ENCODE measurements around the gene NLK. TPM values are rescaled to one million over a fixed set of nuclear protein-coding genes. Genes with fewer than 3 reads are reported as not detected.

The NLK gene
- total RNA-seq (18.8 TPM), polyA plus RNA-seq (23.5 TPM)
- long read RNA-seq, donor 1, full-length matches to known transcripts: 2 of 2 reads
- long read RNA-seq, donor 1, partial matches to known transcripts: 0 of 2 reads
- long read RNA-seq, donor 1, other reads (novel, unspliced or antisense): 0 of 2 reads
- long read RNA-seq, donor 2: 0 reads
- long read RNA-seq, donor 3, full-length matches to known transcripts: 9 of 9 reads
- long read RNA-seq, donor 3, partial matches to known transcripts: 0 of 9 reads
- long read RNA-seq, donor 3, other reads (novel, unspliced or antisense): 0 of 9 reads
- long read RNA-seq, donor 4, full-length matches to known transcripts: 3 of 3 reads
- long read RNA-seq, donor 4, partial matches to known transcripts: 0 of 3 reads
- long read RNA-seq, donor 4, other reads (novel, unspliced or antisense): 0 of 3 reads
- long read RNA-seq, donor 5, full-length matches to known transcripts: 6 of 6 reads
- long read RNA-seq, donor 5, partial matches to known transcripts: 0 of 6 reads
- long read RNA-seq, donor 5, other reads (novel, unspliced or antisense): 0 of 6 reads
- long read RNA-seq, donor 6, full-length matches to known transcripts: 3 of 3 reads
- long read RNA-seq, donor 6, partial matches to known transcripts: 0 of 3 reads
- long read RNA-seq, donor 6, other reads (novel, unspliced or antisense): 0 of 3 reads
- long read RNA-seq, donor 7, full-length matches to known transcripts: 5 of 5 reads
- long read RNA-seq, donor 7, partial matches to known transcripts: 0 of 5 reads
- long read RNA-seq, donor 7, other reads (novel, unspliced or antisense): 0 of 5 reads
- long read RNA-seq, donor 8, partial matches to known transcripts: 6 of 6 reads
- long read RNA-seq, donor 8, other reads (novel, unspliced or antisense): 0 of 6 reads
- long read RNA-seq, donor 9, full-length matches to known transcripts: 3 of 3 reads
- long read RNA-seq, donor 9, partial matches to known transcripts: 0 of 3 reads
- long read RNA-seq, donor 9, other reads (novel, unspliced or antisense): 0 of 3 reads
- long read RNA-seq, donor 10, partial matches to known transcripts: 8 of 10 reads
- long read RNA-seq, donor 10, other reads (novel, unspliced or antisense): 0 of 10 reads

DNA sequence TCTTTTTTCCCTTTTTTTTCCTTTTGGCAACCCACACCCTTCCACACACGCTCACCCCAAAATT is at the start of gene NLK:
NLK (plus strand) TSS at position 21 of the 64 bp plus-strand sequence. CDS start 197 bp downstream, outside the sequence.
- Histone ChIP-seq H3K4me3 (ENCODE audit: low read length in 2 of 2) (peak within 1 kb of the TSS; percentile 90), H3K4me1 (ENCODE audit: control insufficient read depth in 2 of 2, insufficient read depth in 2 of 2, low read length in 2 of 2) (peaks cover 20 to 24% of the 10 kb centered on the region in 2 donors), H3K27ac (ENCODE audit: low read depth in 1 of 2, low read length in 1 of 2) (peak within 1 kb of the TSS; percentile 56 to 73), H3K36me3 (ENCODE audit: control insufficient read depth in 2 of 2, insufficient read depth in 2 of 2, low read length in 1 of 2) (peaks cover 0 to 3% of the 10 kb centered on the region in 2 donors), H3K27me3 (ENCODE audit: control insufficient read depth in 2 of 2, insufficient read depth in 1 of 2, low read length in 1 of 2) (no peaks in the 10 kb centered on the region), H3K9me3 (ENCODE audit: control insufficient read depth in 2 of 2, insufficient read depth in 1 of 2, low read length in 1 of 2) (no peaks in the 10 kb centered on the region)
- no peak for DNase-seq (ENCODE audit: low read depth in 6 of 9, low spot score in 9 of 9)
- WGBS: 100% methylated on average over 1 of the region's 1 CpG

DNA sequence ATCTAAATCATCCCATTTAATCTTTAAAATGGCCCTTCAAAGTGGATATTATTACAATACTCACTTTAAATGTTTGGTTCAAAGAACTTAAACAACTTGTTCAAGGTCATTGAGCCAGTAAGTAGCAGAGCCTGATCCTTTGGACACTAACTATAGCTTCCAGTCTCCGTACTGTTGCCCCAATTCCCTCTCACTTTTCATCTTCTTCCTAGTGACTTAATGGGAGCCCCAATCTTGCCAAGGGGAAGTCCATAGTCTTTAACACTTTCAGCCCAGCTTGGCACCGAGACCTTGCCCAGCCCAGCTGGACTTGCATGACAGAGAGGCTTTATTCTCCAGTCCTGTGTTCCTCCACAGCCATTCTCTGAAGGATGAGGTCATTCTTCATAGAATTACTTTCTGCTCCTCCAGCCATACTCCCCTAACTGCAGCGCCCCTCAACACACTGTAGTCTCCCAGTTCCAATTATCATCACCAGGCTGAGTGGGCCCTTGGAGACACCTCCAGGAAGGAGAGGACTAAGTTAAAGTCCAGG is 49.2 kb upstream of the NLK start:
- H3K27me3 ChIP-seq (ENCODE audit: control insufficient read depth in 2 of 2, insufficient read depth in 1 of 2, low read length in 1 of 2): peaks cover 0 to 2% of the 10 kb centered on the region in 2 donors
- H3K36me3 ChIP-seq (ENCODE audit: control insufficient read depth in 2 of 2, insufficient read depth in 2 of 2, low read length in 1 of 2): no peaks in the 10 kb centered on the region
- no peaks in the 10 kb centered on the region for H3K4me1 ChIP-seq (ENCODE audit: control insufficient read depth in 2 of 2, insufficient read depth in 2 of 2, low read length in 2 of 2)
- DNase-seq (ENCODE audit: low read depth in 6 of 9, low spot score in 9 of 9): no peak
- no peak overlapping the region for H3K4me3 ChIP-seq (ENCODE audit: low read length in 2 of 2)
- no peak overlapping the region for H3K27ac ChIP-seq (ENCODE audit: low read depth in 1 of 2, low read length in 1 of 2)
- H3K9me3 ChIP-seq (ENCODE audit: control insufficient read depth in 2 of 2, insufficient read depth in 1 of 2, low read length in 1 of 2): no peaks in the 10 kb centered on the region
- 96% methylated on average over 3 of the region's 3 CpGs for WGBS

DNA sequence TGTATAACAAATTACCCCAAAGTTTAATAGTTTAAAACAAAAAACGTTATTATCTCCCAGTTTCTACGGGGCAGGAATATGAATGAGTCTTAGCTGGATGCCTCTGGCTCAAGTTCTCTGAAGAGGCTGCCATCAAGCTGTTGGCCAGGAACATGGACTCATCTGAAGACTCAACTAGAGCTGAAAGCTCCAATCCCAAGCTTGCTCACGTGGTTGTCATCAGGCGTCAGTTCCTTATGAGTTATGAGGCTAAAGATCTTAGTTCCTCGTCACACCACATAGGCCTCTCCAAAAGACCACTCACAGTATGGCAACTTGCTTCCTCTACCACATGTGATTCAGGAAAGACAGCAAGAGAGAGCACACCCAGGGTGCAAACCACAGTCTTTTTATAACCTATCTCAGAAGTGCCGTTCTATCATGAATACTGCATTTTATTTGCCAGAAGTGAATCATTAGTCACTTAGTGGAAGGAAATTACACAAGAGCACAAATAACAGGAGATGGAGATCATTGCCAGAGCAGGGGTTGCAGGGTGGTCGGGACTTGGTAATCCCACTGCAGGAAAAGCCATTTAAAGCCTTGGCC is 48.7 kb upstream of the NLK start:
- DNase-seq (ENCODE audit: low read depth in 6 of 9, low spot score in 9 of 9): no peak
- Histone ChIP-seq H3K4me3 (ENCODE audit: low read length in 2 of 2) (no peak overlapping the region), H3K27ac (ENCODE audit: low read depth in 1 of 2, low read length in 1 of 2) (no peak overlapping the region), H3K27me3 (ENCODE audit: control insufficient read depth in 2 of 2, insufficient read depth in 1 of 2, low read length in 1 of 2) (peaks cover 0 to 2% of the 10 kb centered on the region in 2 donors), H3K4me1 (ENCODE audit: control insufficient read depth in 2 of 2, insufficient read depth in 2 of 2, low read length in 2 of 2) (no peaks in the 10 kb centered on the region), H3K9me3 (ENCODE audit: control insufficient read depth in 2 of 2, insufficient read depth in 1 of 2, low read length in 1 of 2) (no peaks in the 10 kb centered on the region), H3K36me3 (ENCODE audit: control insufficient read depth in 2 of 2, insufficient read depth in 2 of 2, low read length in 1 of 2) (no peaks in the 10 kb centered on the region)
- 75% methylated on average over 7 of the region's 7 CpGs for WGBS

GRCh38 chr17:27994586-27994985 is 47.9 kb upstream of the NLK start:
- Histone ChIP-seq H3K27me3 (ENCODE audit: control insufficient read depth in 2 of 2, insufficient read depth in 1 of 2, low read length in 1 of 2) (peaks cover 0 to 2% of the 10 kb centered on the region in 2 donors), H3K36me3 (ENCODE audit: control insufficient read depth in 2 of 2, insufficient read depth in 2 of 2, low read length in 1 of 2) (no peaks in the 10 kb centered on the region), H3K4me3 (ENCODE audit: low read length in 2 of 2) (no peak overlapping the region), H3K27ac (ENCODE audit: low read depth in 1 of 2, low read length in 1 of 2) (no peak overlapping the region), H3K4me1 (ENCODE audit: control insufficient read depth in 2 of 2, insufficient read depth in 2 of 2, low read length in 2 of 2) (no peaks in the 10 kb centered on the region), H3K9me3 (ENCODE audit: control insufficient read depth in 2 of 2, insufficient read depth in 1 of 2, low read length in 1 of 2) (no peaks in the 10 kb centered on the region)
- 36% methylated on average over 1 of the region's 1 CpG for WGBS
- no peak for DNase-seq (ENCODE audit: low read depth in 6 of 9, low spot score in 9 of 9)

GRCh38 chr17:27995554-27995953 is 46.9 kb upstream of the NLK start:
- no peaks in the 10 kb centered on the region for H3K36me3 ChIP-seq (ENCODE audit: control insufficient read depth in 2 of 2, insufficient read depth in 2 of 2, low read length in 1 of 2)
- no peaks in the 10 kb centered on the region for H3K9me3 ChIP-seq (ENCODE audit: control insufficient read depth in 2 of 2, insufficient read depth in 1 of 2, low read length in 1 of 2)
- H3K4me1 ChIP-seq (ENCODE audit: control insufficient read depth in 2 of 2, insufficient read depth in 2 of 2, low read length in 2 of 2): no peaks in the 10 kb centered on the region
- H3K27me3 ChIP-seq (ENCODE audit: control insufficient read depth in 2 of 2, insufficient read depth in 1 of 2, low read length in 1 of 2): peaks cover 0 to 2% of the 10 kb centered on the region in 2 donors
- H3K4me3 ChIP-seq (ENCODE audit: low read length in 2 of 2): no peak overlapping the region
- H3K27ac ChIP-seq (ENCODE audit: low read depth in 1 of 2, low read length in 1 of 2): no peak overlapping the region
- 44% methylated on average over 1 of the region's 1 CpG for WGBS
- no peak for DNase-seq (ENCODE audit: low read depth in 6 of 9, low spot score in 9 of 9)

DNA sequence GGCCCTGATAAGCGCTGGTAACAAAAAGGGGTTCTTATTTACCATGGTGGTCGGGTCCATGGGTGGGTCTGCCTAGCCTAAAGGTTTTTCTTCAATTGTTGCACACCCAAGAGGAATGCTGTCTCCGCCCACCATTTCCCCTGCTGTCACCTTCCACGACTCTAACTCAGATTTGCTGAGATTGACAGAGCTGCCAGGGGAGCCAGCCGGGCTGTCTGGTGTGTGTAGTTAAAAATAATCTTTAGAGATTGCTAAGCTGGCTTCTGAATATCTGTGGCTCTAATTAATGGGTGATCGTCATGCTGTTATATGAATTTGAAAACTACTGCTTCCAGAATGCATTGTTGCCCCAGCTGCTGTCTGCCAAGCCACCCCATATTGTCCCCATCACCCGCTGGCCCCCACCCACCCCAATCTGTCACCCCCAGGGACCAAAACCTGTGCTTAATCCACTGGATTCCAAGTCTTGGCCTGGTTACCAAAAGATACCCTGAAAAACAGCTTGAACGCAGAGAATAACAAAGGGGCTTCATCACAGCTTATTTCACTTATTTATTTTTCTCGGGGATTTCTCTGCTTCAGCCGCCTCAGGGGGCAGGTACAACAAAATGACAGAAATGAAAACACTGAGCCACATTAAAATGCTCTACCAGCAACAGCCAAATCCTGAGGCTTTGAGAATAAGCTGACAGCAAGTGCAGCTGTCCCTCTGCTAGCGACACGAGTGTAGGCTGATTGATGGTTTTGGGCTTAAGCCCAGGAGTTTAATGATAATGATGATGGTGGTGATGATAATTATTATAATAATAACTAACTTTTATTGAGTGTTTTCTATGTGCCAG is 46.1 kb upstream of the NLK start:
- Histone ChIP-seq H3K27ac (ENCODE audit: low read depth in 1 of 2, low read length in 1 of 2) (no peak overlapping the region), H3K27me3 (ENCODE audit: control insufficient read depth in 2 of 2, insufficient read depth in 1 of 2, low read length in 1 of 2) (peaks cover 0 to 2% of the 10 kb centered on the region in 2 donors), H3K4me1 (ENCODE audit: control insufficient read depth in 2 of 2, insufficient read depth in 2 of 2, low read length in 2 of 2) (no peaks in the 10 kb centered on the region), H3K4me3 (ENCODE audit: low read length in 2 of 2) (no peak overlapping the region), H3K9me3 (ENCODE audit: control insufficient read depth in 2 of 2, insufficient read depth in 1 of 2, low read length in 1 of 2) (no peaks in the 10 kb centered on the region), H3K36me3 (ENCODE audit: control insufficient read depth in 2 of 2, insufficient read depth in 2 of 2, low read length in 1 of 2) (no peaks in the 10 kb centered on the region)
- no peak for DNase-seq (ENCODE audit: low read depth in 6 of 9, low spot score in 9 of 9)
- WGBS: 75% methylated on average over 12 of the region's 12 CpGs

- H3K36me3 ChIP-seq (ENCODE audit: control insufficient read depth in 2 of 2, insufficient read depth in 2 of 2, low read length in 1 of 2): no peaks in the 10 kb centered on the region
- no peak for DNase-seq (ENCODE audit: low read depth in 6 of 9, low spot score in 9 of 9)
- H3K9me3 ChIP-seq (ENCODE audit: control insufficient read depth in 2 of 2, insufficient read depth in 1 of 2, low read length in 1 of 2): no peaks in the 10 kb centered on the region
- peaks cover 0 to 2% of the 10 kb centered on the region in 2 donors for H3K27me3 ChIP-seq (ENCODE audit: control insufficient read depth in 2 of 2, insufficient read depth in 1 of 2, low read length in 1 of 2)
- H3K4me3 ChIP-seq (ENCODE audit: low read length in 2 of 2): no peak overlapping the region
- no peak overlapping the region for H3K27ac ChIP-seq (ENCODE audit: low read depth in 1 of 2, low read length in 1 of 2)
- H3K4me1 ChIP-seq (ENCODE audit: control insufficient read depth in 2 of 2, insufficient read depth in 2 of 2, low read length in 2 of 2): no peaks in the 10 kb centered on the region
Observed at GRCh38 chr17:27997044-27997401, 45.5 kb upstream of the NLK start.

DNA sequence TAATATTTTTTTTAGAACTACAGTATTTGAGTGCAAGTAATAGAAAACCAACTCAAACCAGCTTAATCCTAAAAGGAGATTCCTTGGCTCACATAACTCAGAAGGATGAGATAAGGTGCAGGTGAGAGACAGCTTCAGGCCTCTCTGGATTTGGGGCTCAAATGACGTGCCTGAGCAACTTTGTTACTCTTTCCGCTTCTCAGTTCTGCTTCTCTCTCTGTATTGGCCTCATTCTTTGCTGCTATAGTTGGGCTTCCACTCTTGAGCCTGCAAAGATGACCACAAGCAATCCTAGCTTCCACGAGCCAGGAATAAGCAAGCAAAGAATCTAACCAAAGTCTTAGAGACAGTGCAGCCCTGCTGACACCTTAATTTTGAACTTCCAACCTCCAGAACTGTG is 45.0 kb upstream of the NLK start:
- Histone ChIP-seq H3K27ac (ENCODE audit: low read depth in 1 of 2, low read length in 1 of 2) (no peak overlapping the region), H3K36me3 (ENCODE audit: control insufficient read depth in 2 of 2, insufficient read depth in 2 of 2, low read length in 1 of 2) (no peaks in the 10 kb centered on the region), H3K4me3 (ENCODE audit: low read length in 2 of 2) (no peak overlapping the region), H3K4me1 (ENCODE audit: control insufficient read depth in 2 of 2, insufficient read depth in 2 of 2, low read length in 2 of 2) (no peaks in the 10 kb centered on the region), H3K27me3 (ENCODE audit: control insufficient read depth in 2 of 2, insufficient read depth in 1 of 2, low read length in 1 of 2) (peaks cover 0 to 2% of the 10 kb centered on the region in 2 donors), H3K9me3 (ENCODE audit: control insufficient read depth in 2 of 2, insufficient read depth in 1 of 2, low read length in 1 of 2) (no peaks in the 10 kb centered on the region)
- 89% methylated on average over 3 of the region's 3 CpGs for WGBS
- DNase-seq (ENCODE audit: low read depth in 6 of 9, low spot score in 9 of 9): no peak

All from thymus (tissue), 14 donors.